Thyroid gland (tissue), 4 donors: ENCODE measurements around the gene CNTFR. TPM values are rescaled to one million over a fixed set of nuclear protein-coding genes. Genes with fewer than 3 reads are reported as not detected.

Experiments
- DNase-seq, 2 donors: peaks; one replicate each; pipeline ENCODE4 v3.0.0-alpha.2; 2019
- H3K27ac ChIP-seq, 3 donors: fragments of 200-600 bp; sonication (generic); 1 replicate in 2 of 3; 2 replicates in 1 of 3; pipeline ENCODE4 v1.5.1; 2016 to 2019; ENCODE audit warnings: mild to moderate bottlenecking in 1 of 3, moderate library complexity in 1 of 3
- H3K27me3 ChIP-seq: fragments of 200-600 bp; sonication (generic); one replicate; pipeline ENCODE4 v1.5.1; 2019
- H3K36me3 ChIP-seq, 2 donors: fragments of 200-600 bp; sonication (generic); one replicate each; pipeline ENCODE4 v1.5.1; 2016 to 2019
- H3K4me1 ChIP-seq, 2 donors: fragments of 200-600 bp; sonication (generic); one replicate each; pipeline ENCODE4 v1.5.1; 2017 to 2019
- H3K4me3 ChIP-seq, 3 donors: fragments of 200-600 bp; sonication (generic); replicated peaks in 1 of 3; 1 replicate in 2 of 3; 2 replicates in 1 of 3; pipeline ENCODE4 v1.5.1; 2016; ENCODE audit warnings: mild to moderate bottlenecking in 1 of 3
- H3K9me3 ChIP-seq: fragments of 200-600 bp; sonication (generic); one replicate; pipeline ENCODE4 v1.5.1; 2017
- CTCF ChIP-seq, 6 experiments: fragments of 200-600 bp in 3 of 6; fragments of 450-650 bp in 3 of 6; sonication (generic) in 3 of 6; IDR thresholded peaks; one replicate each; pipeline ENCODE4 v1.5.1; 2016 to 2019; ENCODE audit warnings: antibody characterized with exemption in 6 of 6, mild to moderate bottlenecking in 2 of 6, inconsistent platforms in 1 of 6, moderate library complexity in 1 of 6
- POLR2A ChIP-seq, 2 donors: fragments of 450-650 bp; IDR thresholded peaks; one replicate each; pipeline ENCODE4 v1.6.1; 2017; ENCODE audit warnings: antibody characterized with exemption in 2 of 2, mild to moderate bottlenecking in 2 of 2, moderate library complexity in 1 of 2
- WGBS, 2 donors: methylation state at CpG; one replicate each; pipeline ENCODE4 v1.1.5; 2017; 5-methylcytosine and 5-hydroxymethylcytosine counted together
- intact Hi-C: fragments of 100-400 bp; cut with DNase I; formaldehyde crosslinking; loops from one replicate; pipeline ENCODE4 v1.15.1; 2023
- total RNA-seq, 4 donors: library from RNA; depleted of rRNA; stranded (reverse); fragments of >200 nt; gene quantifications; one replicate each; pipeline ENCODE4 v1.2.3, GENCODE V29; 2016

The CNTFR gene
- total RNA-seq, 4 donors from 2014 or later: 8.6 to 17.3 (median 14.1) TPM

GRCh38 chr9:34603610-34604231 lies 14.2 kb upstream of the CNTFR start:
- H3K27ac ChIP-seq: no peak overlapping the region
- no peaks in the 10 kb centered on the region for H3K4me1 ChIP-seq
- DNase-seq: peak; percentile 80 to 84
- no peak overlapping the region for H3K4me3 ChIP-seq
- intact Hi-C loops: no loop called here
- no peaks in the 10 kb centered on the region for H3K36me3 ChIP-seq
- H3K9me3 ChIP-seq: no peaks in the 10 kb centered on the region
- H3K27me3 ChIP-seq: no peaks in the 10 kb centered on the region
- 52 to 53% methylated on average over 4 of the region's 4 CpGs for WGBS, 2 donors
- no peak for TF ChIP-seq POLR2A (IDR thresholded peaks at IDR 0.05)
- peak; percentile 74 to 91 (median 82) for TF ChIP-seq CTCF (IDR thresholded peaks at IDR 0.05)

GRCh38 chr9:34601937-34602573 lies 12.5 kb upstream of the CNTFR start:
- DNase-seq: no peak
- Histone ChIP-seq H3K27me3 (no peaks in the 10 kb centered on the region), H3K4me3 (no peak overlapping the region), H3K9me3 (no peaks in the 10 kb centered on the region), H3K4me1 (no peaks in the 10 kb centered on the region), H3K36me3 (no peaks in the 10 kb centered on the region), H3K27ac (no peak overlapping the region)
- TF ChIP-seq CTCF (IDR thresholded peaks at IDR 0.05) (no peak), POLR2A (IDR thresholded peaks at IDR 0.05) (no peak)
- 71 to 76% methylated on average over 6 of the region's 6 CpGs for WGBS, 2 donors
- intact Hi-C loops: no loop called here

- WGBS, 2 donors: 20 to 38% methylated on average over 1 of the region's 1 CpG
- DNase-seq: no peak
These were observed 11.4 kb upstream of the CNTFR start for GRCh38 chr9:34600908-34601307.

GRCh38 chr9:34599546-34599945 lies 10.0 kb upstream of the CNTFR start:
- H3K9me3 ChIP-seq: no peaks in the 10 kb centered on the region
- no peak overlapping the region for H3K4me3 ChIP-seq
- intact Hi-C loops: loop anchor here (10.0 kb wide), 1 partner anchor 265 kb away; no protein-coding TSS in a partner anchor
- no peaks in the 10 kb centered on the region for H3K4me1 ChIP-seq
- DNase-seq: no peak
- H3K27me3 ChIP-seq: no peaks in the 10 kb centered on the region
- no peak overlapping the region for H3K27ac ChIP-seq
- WGBS, 2 donors: 59 to 88% methylated on average over 1 of the region's 1 CpG
- H3K36me3 ChIP-seq: no peaks in the 10 kb centered on the region
- TF ChIP-seq CTCF (IDR thresholded peaks at IDR 0.05): no peak

More at GRCh38 chr9:34600908-34601307, 11.4 kb upstream of the CNTFR start:
- H3K36me3 ChIP-seq: no peaks in the 10 kb centered on the region
- H3K27ac ChIP-seq: no peak overlapping the region
- no peaks in the 10 kb centered on the region for H3K9me3 ChIP-seq
- no peak for TF ChIP-seq CTCF (IDR thresholded peaks at IDR 0.05)
- TF ChIP-seq POLR2A (IDR thresholded peaks at IDR 0.05): no peak
- H3K4me3 ChIP-seq: no peak overlapping the region
- H3K4me1 ChIP-seq: no peaks in the 10 kb centered on the region
- no peaks in the 10 kb centered on the region for H3K27me3 ChIP-seq
- intact Hi-C loops: no loop called here

- H3K27me3 ChIP-seq: no peaks in the 10 kb centered on the region
- no peaks in the 10 kb centered on the region for H3K9me3 ChIP-seq
- peaks cover 7 to 31% of the 10 kb centered on the region in 2 donors for H3K4me1 ChIP-seq
- intact Hi-C loops: loop anchor here (5.0 to 10.0 kb wide), 3 partner anchors 47 to 259 kb away; no protein-coding TSS in a partner anchor
- WGBS, 2 donors: 63 to 65% methylated on average over 9 of the region's 9 CpGs
- no peaks in the 10 kb centered on the region for H3K36me3 ChIP-seq
- H3K27ac ChIP-seq: peak overlapping the region; percentile 17 to 39 (median 33)
- no peak overlapping the region for H3K4me3 ChIP-seq
- no peak for DNase-seq
- TF ChIP-seq CTCF (IDR thresholded peaks at IDR 0.05) (no peak), POLR2A (IDR thresholded peaks at IDR 0.05) (no peak)
These were observed 4.7 kb upstream of the CNTFR start for GRCh38 chr9:34594177-34594576.
